Transverse colon (tissue), 4 donors: Measurements from ENCODE around the gene IDI1. TPM values are rescaled to one million over a fixed set of nuclear protein-coding genes. Genes with fewer than 3 reads are reported as not detected.

Experiments
- DNase-seq: peaks from one replicate; pipeline ENCODE4 v3.0.0-alpha.2; 2019
- H3K27ac ChIP-seq, 4 donors: fragments of 200-600 bp; sonication (generic); 2 replicates each; pipeline ENCODE4 v1.5.1; 2016 to 2018; ENCODE audit warnings: inconsistent platforms in 4 of 4
- H3K27me3 ChIP-seq: fragments of 200-600 bp; sonication (generic); 2 replicates; pipeline ENCODE4 v1.5.1; 2017; ENCODE audit warnings: inconsistent platforms
- H3K36me3 ChIP-seq, 4 donors: fragments of 200-600 bp; sonication (generic); 2 replicates each; pipeline ENCODE4 v1.5.1; 2017 to 2019; ENCODE audit warnings: inconsistent platforms in 4 of 4
- H3K4me1 ChIP-seq, 4 donors: fragments of 200-600 bp; sonication (generic); 2 replicates each; pipeline ENCODE4 v1.5.1; 2017 to 2020; ENCODE audit warnings: inconsistent platforms in 4 of 4
- H3K4me3 ChIP-seq, 4 donors: fragments of 200-600 bp; sonication (generic); 1 replicate in 1 of 4; 2 replicates in 3 of 4; pipeline versions ENCODE4 v1.5.1 to v1.6.1; 2017 to 2019; ENCODE audit warnings: inconsistent platforms in 4 of 4
- H3K9me3 ChIP-seq, 2 donors: fragments of 200-600 bp; sonication (generic); 2 replicates each; pipeline ENCODE4 v1.5.1; 2017 to 2019; ENCODE audit warnings: inconsistent platforms in 2 of 2
- EP300 ChIP-seq: sonication (generic); formaldehyde crosslinking; IDR thresholded peaks from one replicate; pipeline ENCODE4 v1.6.1; 2017; ENCODE audit warnings: antibody characterized with exemption, low read depth
- POLR2A ChIP-seq: fragments of 450-650 bp; IDR thresholded peaks from one replicate; pipeline ENCODE4 v1.6.1; 2016; ENCODE audit warnings: antibody characterized with exemption, mild to moderate bottlenecking, moderate library complexity
- POLR2AphosphoS5 ChIP-seq, 3 donors: sonication (generic); formaldehyde crosslinking; IDR thresholded peaks; one replicate each; pipeline ENCODE4 v1.6.1; 2016; ENCODE audit warnings: antibody characterized with exemption in 3 of 3
- WGBS, 2 donors: methylation state at CpG; one replicate each; pipeline ENCODE4 v1.1.5; 2018; ENCODE audit warnings: low coverage in 1 of 2; 5-methylcytosine and 5-hydroxymethylcytosine counted together
- in situ Hi-C, 4 donors: fragments of 200-750 bp; cut with MboI; loops; one replicate each; pipeline versions ENCODE4 v1.15.0 to v1.15.1; 2017; ENCODE audit warnings: low sequenced_read_pairs in 3 of 4, low pct_ligation_motif_present in 1 of 4, low pct_unique_long_range_greater_than_20kb in 1 of 4
- intact Hi-C: fragments of 100-400 bp; cut with DNase I; formaldehyde crosslinking; loops from one replicate; pipeline ENCODE4 v1.15.1; 2023; ENCODE audit warnings: low total_unique reads
- total RNA-seq, 4 donors: library from RNA; depleted of rRNA; stranded (reverse); fragments of >200 nt; gene quantifications; one replicate each; pipeline ENCODE4 v1.1.0, GENCODE V29; 2016
- TF ChIP-seq, protein P1 (sequence below), 5 experiments: fragments of 200-600 bp in 3 of 5; fragments of 450-650 bp in 2 of 5; sonication (generic) in 3 of 5; IDR thresholded peaks; 1 replicate in 2 of 5; 2 replicates in 3 of 5; pipeline ENCODE4 v1.5.1; 2016 to 2017; ENCODE audit warnings: antibody characterized with exemption in 5 of 5, inconsistent platforms in 3 of 5, mild to moderate bottlenecking in 2 of 5, moderate library complexity in 1 of 5

Gene IDI1
- total RNA-seq, 4 donors from 2014 or later, result 31.1 to 81.5 (median 57.1) TPM

DNA sequence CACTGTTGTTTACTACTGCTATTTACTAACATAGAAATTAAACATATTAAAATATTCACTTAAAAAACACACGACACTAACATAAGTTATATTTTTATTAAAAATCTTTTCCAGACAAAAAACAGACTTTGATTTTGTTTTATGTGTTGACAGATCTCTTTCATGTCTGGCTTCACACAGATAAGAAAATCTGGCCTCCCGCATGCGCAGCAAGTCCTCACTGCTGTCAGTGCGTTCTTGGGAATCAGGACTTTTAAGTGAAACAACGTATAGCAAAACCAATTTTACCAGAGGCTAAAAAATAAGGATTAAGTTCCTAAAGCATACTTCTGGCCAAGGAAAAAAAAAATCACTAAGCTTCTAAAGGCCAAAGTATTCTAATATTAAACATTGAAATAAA, 1.2 kb upstream of the IDI1 start:
- peak overlapping the region; percentile 98 to 100 (median 99) for H3K27ac ChIP-seq
- no peaks in the 10 kb centered on the region for H3K9me3 ChIP-seq
- TF ChIP-seq EP300 (no peak), POLR2AphosphoS5 (IDR thresholded peaks at IDR 0.05) (no peak), POLR2A (no peak)
- TF ChIP-seq, protein P1, sequence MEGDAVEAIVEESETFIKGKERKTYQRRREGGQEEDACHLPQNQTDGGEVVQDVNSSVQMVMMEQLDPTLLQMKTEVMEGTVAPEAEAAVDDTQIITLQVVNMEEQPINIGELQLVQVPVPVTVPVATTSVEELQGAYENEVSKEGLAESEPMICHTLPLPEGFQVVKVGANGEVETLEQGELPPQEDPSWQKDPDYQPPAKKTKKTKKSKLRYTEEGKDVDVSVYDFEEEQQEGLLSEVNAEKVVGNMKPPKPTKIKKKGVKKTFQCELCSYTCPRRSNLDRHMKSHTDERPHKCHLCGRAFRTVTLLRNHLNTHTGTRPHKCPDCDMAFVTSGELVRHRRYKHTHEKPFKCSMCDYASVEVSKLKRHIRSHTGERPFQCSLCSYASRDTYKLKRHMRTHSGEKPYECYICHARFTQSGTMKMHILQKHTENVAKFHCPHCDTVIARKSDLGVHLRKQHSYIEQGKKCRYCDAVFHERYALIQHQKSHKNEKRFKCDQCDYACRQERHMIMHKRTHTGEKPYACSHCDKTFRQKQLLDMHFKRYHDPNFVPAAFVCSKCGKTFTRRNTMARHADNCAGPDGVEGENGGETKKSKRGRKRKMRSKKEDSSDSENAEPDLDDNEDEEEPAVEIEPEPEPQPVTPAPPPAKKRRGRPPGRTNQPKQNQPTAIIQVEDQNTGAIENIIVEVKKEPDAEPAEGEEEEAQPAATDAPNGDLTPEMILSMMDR (IDR thresholded peaks at IDR 0.05), result no peak
- no peaks in the 10 kb centered on the region for H3K36me3 ChIP-seq
- H3K4me3 ChIP-seq, result peak overlapping the region in 3 of 4 donors; percentile 69 to 82 (median 77)
- H3K27me3 ChIP-seq, result no peaks in the 10 kb centered on the region
- in situ Hi-C loops, result no loop called here
- 26 to 33% methylated on average over 5 of the region's 5 CpGs for WGBS, 2 donors
- DNase-seq, result no peak
- H3K4me1 ChIP-seq, result peaks cover 23 to 45% (median 32%) of the 10 kb centered on the region in 4 donors
- intact Hi-C loops, result no loop called here

DNA sequence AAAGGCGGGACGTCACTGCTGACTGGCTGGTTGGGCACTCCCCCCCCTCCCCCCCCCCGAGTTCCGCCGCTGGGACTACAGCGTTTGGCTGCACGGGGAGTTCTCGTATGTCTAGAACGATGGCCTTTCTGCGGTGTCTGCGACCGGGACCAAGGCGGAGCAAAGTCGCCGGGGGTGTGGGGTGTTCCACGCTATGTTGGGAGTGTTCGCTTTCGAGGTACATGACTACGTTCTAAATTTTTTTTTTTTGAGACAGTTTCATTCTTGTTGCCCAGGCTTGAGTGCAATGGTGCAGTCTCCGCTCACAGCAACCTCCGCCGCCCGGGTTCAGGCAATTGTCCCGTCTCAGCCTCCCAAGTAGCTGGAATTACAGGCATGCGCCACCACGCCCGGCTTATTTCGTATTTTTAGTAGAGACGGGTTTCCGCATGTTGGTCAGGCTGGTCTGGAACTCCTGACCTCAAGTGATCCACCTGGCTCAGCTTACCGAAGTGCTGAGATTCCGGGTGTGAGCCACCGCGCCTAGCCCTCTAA, 573 bp upstream of the IDI1 start:
- H3K4me3 ChIP-seq, result peak overlapping the region; percentile 57 to 82 (median 73)
- no peaks in the 10 kb centered on the region for H3K9me3 ChIP-seq
- H3K36me3 ChIP-seq, result no peaks in the 10 kb centered on the region
- WGBS, 2 donors, result 0 to 1% methylated on average over 7 to 33 of the region's 34 CpGs
- H3K4me1 ChIP-seq, result peaks cover 17 to 41% (median 26%) of the 10 kb centered on the region in 4 donors
- intact Hi-C loops, result no loop called here
- no peak for DNase-seq
- no peaks in the 10 kb centered on the region for H3K27me3 ChIP-seq
- H3K27ac ChIP-seq, result peak overlapping the region; percentile 98 to 100 (median 99)
- TF ChIP-seq, protein P1 (IDR thresholded peaks at IDR 0.05), result no peak
- no peak for TF ChIP-seq POLR2A
- TF ChIP-seq POLR2AphosphoS5 (IDR thresholded peaks at IDR 0.05), result peak in 1 of 3 donors; percentile 60
- no peak for TF ChIP-seq EP300
- in situ Hi-C loops, result loop anchor here in 1 of 4 donors (10.0 kb wide), 1 partner anchor 65 kb away; the partner anchor contains the start of gene GTPBP4

DNA sequence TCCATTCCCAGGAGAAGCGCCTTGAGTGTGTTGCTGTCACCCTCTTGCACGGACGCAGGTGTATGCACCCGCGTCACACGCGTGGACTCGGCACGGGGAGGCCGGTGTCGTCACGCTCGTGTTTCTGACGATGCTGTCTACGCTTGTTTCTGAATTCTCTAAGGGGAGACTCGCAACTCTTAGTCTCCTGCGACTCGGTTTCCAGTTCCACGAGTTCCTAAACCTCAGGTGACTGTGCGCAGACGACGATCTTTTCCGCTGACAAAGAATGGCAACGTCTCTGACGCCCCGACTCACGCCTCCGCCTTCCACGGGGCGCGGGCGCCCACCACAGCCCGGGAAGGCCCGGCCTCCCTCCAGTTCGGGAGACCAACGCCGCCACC, 579 bp downstream of the IDI1 start:
- intact Hi-C loops, result no loop called here

DNA sequence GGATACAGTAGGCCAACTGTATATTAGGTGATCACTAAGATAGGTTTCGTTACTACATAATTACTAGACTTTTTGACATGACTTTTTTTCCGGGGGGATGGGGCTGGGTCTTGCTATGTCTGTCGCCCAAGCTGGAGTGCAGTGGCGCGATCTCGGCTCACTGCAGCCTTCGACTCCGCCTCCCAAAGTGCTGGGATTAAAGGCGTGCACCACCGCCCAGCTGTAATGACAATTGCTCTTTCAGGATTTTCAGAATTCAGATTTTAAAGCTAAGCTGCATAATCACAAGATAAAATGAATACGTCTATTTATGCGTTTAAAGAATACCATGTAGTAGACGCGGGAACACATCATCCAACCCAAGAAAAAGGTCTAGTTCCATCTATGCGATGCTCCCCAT, 982 bp downstream of the IDI1 start:
- in situ Hi-C loops, result loop anchor here in 1 of 4 donors (10.0 kb wide), 1 partner anchor 63 kb away; the partner anchor contains the start of gene GTPBP4
- 1 to 3% methylated on average over 5 to 15 of the region's 15 CpGs for WGBS, 2 donors
- H3K9me3 ChIP-seq, result no peaks in the 10 kb centered on the region

More for the DNA sequence above, 579 bp downstream of the IDI1 start:
- peaks cover 11 to 39% (median 23%) of the 10 kb centered on the region in 4 donors for H3K4me1 ChIP-seq
- peak; percentile 60 for DNase-seq
- peaks cover 0 to 4% (median 0%) of the 10 kb centered on the region in 4 donors for H3K36me3 ChIP-seq
- no peak for TF ChIP-seq EP300
- TF ChIP-seq, protein P1 (IDR thresholded peaks at IDR 0.05), result no peak
- TF ChIP-seq POLR2AphosphoS5 (IDR thresholded peaks at IDR 0.05), result no peak
- TF ChIP-seq POLR2A, result no peak
- no peaks in the 10 kb centered on the region for H3K27me3 ChIP-seq
- H3K4me3 ChIP-seq, result peak overlapping the region; percentile 57 to 82 (median 73)
- peak overlapping the region; percentile 98 to 100 (median 99) for H3K27ac ChIP-seq
- 1% methylated on average over 33 of the region's 37 CpGs; no CpG with 5 or more reads in 1 of the 2 donors for WGBS, 2 donors
- in situ Hi-C loops, result loop anchor here in 1 of 4 donors (10.0 kb wide), 1 partner anchor 64 kb away; the partner anchor contains the start of gene GTPBP4
- no peaks in the 10 kb centered on the region for H3K9me3 ChIP-seq

More for the DNA sequence above, 982 bp downstream of the IDI1 start:
- Histone ChIP-seq H3K27me3 (no peaks in the 10 kb centered on the region), H3K4me3 (peak overlapping the region; percentile 57 to 82 (median 73)), H3K27ac (peak overlapping the region; percentile 98 to 100 (median 99)), H3K4me1 (peaks cover 11 to 39% (median 23%) of the 10 kb centered on the region in 4 donors), H3K36me3 (peaks cover 0 to 8% (median 1%) of the 10 kb centered on the region in 4 donors)
- intact Hi-C loops, result no loop called here
- peak; percentile 36 for DNase-seq
- TF ChIP-seq POLR2A, result no peak
- TF ChIP-seq POLR2AphosphoS5 (IDR thresholded peaks at IDR 0.05), result no peak
- TF ChIP-seq EP300, result no peak
- TF ChIP-seq, protein P1 (IDR thresholded peaks at IDR 0.05), result no peak
